ENCODE measurements around the gene GNG3.
"Not testable (repeated sequence)": the region's sequence is repeated elsewhere in the genome, so short reads cannot be mapped to it uniquely, and the experiment has no call there.

Gene GNG3

DNA sequence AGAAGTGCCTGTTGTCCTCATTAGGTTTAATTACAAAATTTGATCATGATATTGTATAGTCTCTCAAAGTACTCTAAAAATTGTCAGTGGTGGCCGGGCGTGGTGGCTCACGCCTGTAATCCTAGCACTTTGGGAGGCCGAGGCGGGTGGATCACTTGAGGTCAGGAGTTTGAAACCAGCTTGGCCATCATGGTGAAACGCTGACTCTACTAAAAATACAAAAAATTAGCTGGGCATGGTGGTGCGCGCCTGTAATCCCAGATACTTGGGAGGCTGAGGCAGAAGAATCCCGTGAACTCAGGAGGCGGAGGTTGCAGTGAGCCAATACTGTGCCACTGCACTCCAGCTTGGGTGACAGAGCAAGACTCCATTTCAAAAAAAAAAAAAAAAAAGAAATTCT lies 32.1 kb upstream of the GNG3 start:
- H3K27ac ChIP-seq (ENCODE audit: low read depth, low read length); H3K27me3 ChIP-seq (ENCODE audit: control insufficient read depth in 1 of 2, insufficient read depth in 2 of 2, low read length in 2 of 2); H3K9me3 ChIP-seq (ENCODE audit: low read length); H3K4me3 ChIP-seq (ENCODE audit: low read depth in 1 of 2, low read length in 2 of 2); H3K9ac ChIP-seq (ENCODE audit: low read length): not testable (repeated sequence)
- Histone ChIP-seq H3K4me1 (ENCODE audit: insufficient read depth, low read length) (peaks cover 22% of the 10 kb centered on the region), H3K36me3 (ENCODE audit: insufficient read depth, low read length) (peaks cover 17% of the 10 kb centered on the region)

DNA sequence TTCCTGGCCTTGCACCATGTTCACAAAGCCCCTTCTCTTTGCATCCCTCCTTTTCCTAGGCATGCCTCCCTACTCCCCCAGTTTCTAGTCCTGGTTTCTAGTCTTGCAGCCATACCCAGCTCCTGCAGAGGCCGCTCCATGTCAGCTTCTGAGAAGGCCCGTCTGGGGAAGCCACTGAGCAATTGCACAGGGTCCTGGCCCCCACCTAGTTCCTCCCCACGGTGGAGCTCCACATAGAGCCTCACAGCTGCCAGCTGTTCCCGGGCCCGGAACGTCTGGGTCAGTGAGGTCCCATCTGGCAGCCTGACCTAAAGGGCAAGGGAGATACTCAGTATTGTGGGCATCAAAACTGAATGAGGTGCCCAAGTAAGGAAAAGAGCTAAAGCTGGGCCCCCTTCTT lies 30.8 kb upstream of the GNG3 start:
- Histone ChIP-seq H3K4me1 (ENCODE audit: insufficient read depth, low read length) (peaks cover 22% of the 10 kb centered on the region), H3K4me3 (ENCODE audit: low read depth in 1 of 2, low read length in 2 of 2) (no peak overlapping the region), H3K9ac (ENCODE audit: low read length) (no peak overlapping the region), H3K9me3 (ENCODE audit: low read length) (no peaks in the 10 kb centered on the region), H3K36me3 (ENCODE audit: insufficient read depth, low read length) (peaks cover 17% of the 10 kb centered on the region), H3K27ac (ENCODE audit: low read depth, low read length) (no peak overlapping the region), H3K27me3 (ENCODE audit: control insufficient read depth in 1 of 2, insufficient read depth in 2 of 2, low read length in 2 of 2) (no peaks in the 10 kb centered on the region)

DNA sequence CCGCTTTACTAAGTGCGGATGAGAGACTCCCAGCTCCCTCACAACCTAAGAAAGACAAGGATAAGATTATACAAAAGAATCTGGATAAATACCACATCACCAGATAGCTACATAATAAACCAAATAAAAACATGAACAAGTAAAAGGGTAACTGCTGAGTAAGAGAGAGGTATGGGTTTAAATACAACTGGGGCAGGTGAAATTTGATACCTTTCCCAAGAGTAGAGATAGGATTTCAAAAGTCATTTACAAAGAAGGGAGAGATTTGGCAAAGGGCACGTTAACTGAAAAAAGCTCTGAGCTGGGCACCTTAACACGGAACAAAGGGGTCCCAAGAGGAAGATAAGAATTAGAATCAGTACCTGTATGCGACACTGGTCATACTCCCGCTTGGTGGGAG lies 30.3 kb upstream of the GNG3 start:
- no peak overlapping the region for H3K4me3 ChIP-seq (ENCODE audit: low read depth in 1 of 2, low read length in 2 of 2)

DNA sequence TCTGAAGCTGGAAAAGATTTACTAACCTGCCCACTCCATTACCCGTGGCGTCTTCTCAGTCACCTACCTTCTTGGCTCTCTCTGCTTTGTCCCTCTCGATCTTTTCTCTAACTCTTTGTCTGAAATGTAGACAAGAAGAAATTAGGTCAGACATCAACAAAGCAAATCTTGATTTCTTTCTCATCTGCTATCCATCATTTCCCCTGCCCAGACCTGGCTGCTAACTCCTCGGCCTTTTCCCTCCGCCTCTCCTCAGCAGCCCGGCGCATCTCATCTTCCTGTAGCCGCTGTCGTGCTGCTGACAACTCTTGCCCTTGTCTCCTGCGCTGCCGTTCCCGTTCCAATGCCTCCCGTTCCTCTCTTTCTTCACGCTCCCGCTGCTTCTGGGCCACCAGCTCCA lies 29.8 kb upstream of the GNG3 start:
- Histone ChIP-seq H3K4me3 (ENCODE audit: low read depth in 1 of 2, low read length in 2 of 2) (peak overlapping the region in 1 of 2 donors; percentile 88), H3K9ac (ENCODE audit: low read length) (peak overlapping the region; percentile 84)

More for the DNA sequence above, 30.3 kb upstream of the GNG3 start:
- Histone ChIP-seq H3K27me3 (ENCODE audit: control insufficient read depth in 1 of 2, insufficient read depth in 2 of 2, low read length in 2 of 2) (no peaks in the 10 kb centered on the region), H3K9ac (ENCODE audit: low read length) (no peak overlapping the region), H3K9me3 (ENCODE audit: low read length) (no peaks in the 10 kb centered on the region), H3K27ac (ENCODE audit: low read depth, low read length) (no peak overlapping the region), H3K36me3 (ENCODE audit: insufficient read depth, low read length) (peaks cover 17% of the 10 kb centered on the region), H3K4me1 (ENCODE audit: insufficient read depth, low read length) (peaks cover 22% of the 10 kb centered on the region)

DNA sequence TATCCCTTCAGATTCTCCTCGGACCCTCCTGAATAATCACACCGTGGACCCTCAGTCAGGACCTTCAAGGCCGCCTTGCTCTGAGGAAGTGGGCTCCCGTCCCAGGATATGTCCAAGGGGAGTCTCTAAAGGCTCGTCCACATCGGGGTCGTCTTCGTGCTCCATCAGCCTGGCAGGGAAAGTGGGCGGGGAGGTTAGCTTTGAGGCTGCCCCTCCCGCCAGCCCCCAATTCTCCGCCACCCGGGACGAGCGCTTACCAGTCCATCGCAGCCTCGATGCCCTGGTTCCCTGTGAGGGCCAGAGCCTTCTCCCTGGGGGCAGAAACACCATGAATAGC lies 29.1 kb upstream of the GNG3 start:
- Histone ChIP-seq H3K27me3 (ENCODE audit: control insufficient read depth in 1 of 2, insufficient read depth in 2 of 2, low read length in 2 of 2) (no peaks in the 10 kb centered on the region), H3K27ac (ENCODE audit: low read depth, low read length) (peak overlapping the region; percentile 89), H3K36me3 (ENCODE audit: insufficient read depth, low read length) (peaks cover 17% of the 10 kb centered on the region), H3K9me3 (ENCODE audit: low read length) (no peaks in the 10 kb centered on the region), H3K4me3 (ENCODE audit: low read depth in 1 of 2, low read length in 2 of 2) (peak overlapping the region; percentile 67 to 88), H3K9ac (ENCODE audit: low read length) (peak overlapping the region; percentile 84), H3K4me1 (ENCODE audit: insufficient read depth, low read length) (peaks cover 12% of the 10 kb centered on the region)

More for the DNA sequence above, 29.8 kb upstream of the GNG3 start:
- H3K27ac ChIP-seq (ENCODE audit: low read depth, low read length): no peak overlapping the region
- H3K36me3 ChIP-seq (ENCODE audit: insufficient read depth, low read length): peaks cover 17% of the 10 kb centered on the region
- H3K9me3 ChIP-seq (ENCODE audit: low read length): no peaks in the 10 kb centered on the region
- no peaks in the 10 kb centered on the region for H3K27me3 ChIP-seq (ENCODE audit: control insufficient read depth in 1 of 2, insufficient read depth in 2 of 2, low read length in 2 of 2)
- peaks cover 19% of the 10 kb centered on the region for H3K4me1 ChIP-seq (ENCODE audit: insufficient read depth, low read length)

DNA sequence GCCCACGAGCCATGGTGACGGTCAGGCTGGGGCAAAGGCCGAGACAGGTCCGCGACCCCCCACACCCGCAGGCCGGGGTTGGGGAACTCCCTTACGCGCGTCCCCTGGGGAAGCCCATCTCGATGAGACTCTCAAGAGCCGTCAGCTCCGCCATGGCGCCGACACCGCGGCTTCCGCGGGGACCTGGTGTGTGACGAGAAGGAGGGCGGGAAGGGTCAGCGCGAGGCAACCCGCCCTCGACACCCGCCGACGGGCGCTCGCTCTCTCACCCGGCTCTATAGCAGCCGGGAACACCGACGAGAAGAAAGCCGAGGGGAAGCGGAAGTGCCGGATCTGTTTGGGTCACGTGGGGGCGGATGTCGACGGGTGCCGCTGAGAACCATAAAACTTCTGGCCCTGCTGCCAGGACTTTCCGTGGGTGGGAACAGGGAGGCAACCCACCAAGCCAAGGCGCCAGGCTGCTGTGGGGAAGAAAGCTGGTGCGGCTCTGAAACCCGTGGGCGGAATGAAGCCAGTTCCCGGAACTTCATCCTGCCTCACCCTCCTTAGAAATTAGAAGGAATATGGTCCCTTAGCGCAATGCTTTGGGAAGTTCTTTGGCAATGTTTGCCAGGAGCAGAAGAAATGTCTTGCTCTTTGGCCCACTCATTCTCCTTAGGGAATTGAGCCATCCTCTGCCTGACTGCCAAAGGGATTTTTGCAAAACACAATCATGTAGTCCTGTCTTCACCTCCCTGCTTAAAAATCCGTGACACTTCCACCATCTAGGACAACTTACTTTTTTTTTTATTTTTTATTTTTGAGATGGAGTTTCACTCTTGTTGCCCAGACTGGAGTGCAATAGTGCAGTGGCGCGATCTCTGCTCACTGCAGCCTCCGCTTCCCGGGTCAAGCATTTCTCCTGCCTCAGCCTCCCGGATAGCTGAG lies 28.4 kb upstream of the GNG3 start, which contains the start of gene UBXN1:
TSS of gene UBXN1 (minus strand) at position 304 of the 927 bp plus-strand sequence. CDS start at position 154, 150 bp downstream.
- Histone ChIP-seq H3K4me1 (ENCODE audit: insufficient read depth, low read length) (peaks cover 10% of the 10 kb centered on the region), H3K9ac (ENCODE audit: low read length) (peak within 1 kb of the TSS; percentile 84), H3K9me3 (ENCODE audit: low read length) (no peaks in the 10 kb centered on the region), H3K27me3 (ENCODE audit: control insufficient read depth in 1 of 2, insufficient read depth in 2 of 2, low read length in 2 of 2) (no peaks in the 10 kb centered on the region), H3K36me3 (ENCODE audit: insufficient read depth, low read length) (peaks cover 17% of the 10 kb centered on the region), H3K27ac (ENCODE audit: low read depth, low read length) (peak within 1 kb of the TSS; percentile 89), H3K4me3 (ENCODE audit: low read depth in 1 of 2, low read length in 2 of 2) (peak within 1 kb of the TSS; percentile 67 to 88)

DNA sequence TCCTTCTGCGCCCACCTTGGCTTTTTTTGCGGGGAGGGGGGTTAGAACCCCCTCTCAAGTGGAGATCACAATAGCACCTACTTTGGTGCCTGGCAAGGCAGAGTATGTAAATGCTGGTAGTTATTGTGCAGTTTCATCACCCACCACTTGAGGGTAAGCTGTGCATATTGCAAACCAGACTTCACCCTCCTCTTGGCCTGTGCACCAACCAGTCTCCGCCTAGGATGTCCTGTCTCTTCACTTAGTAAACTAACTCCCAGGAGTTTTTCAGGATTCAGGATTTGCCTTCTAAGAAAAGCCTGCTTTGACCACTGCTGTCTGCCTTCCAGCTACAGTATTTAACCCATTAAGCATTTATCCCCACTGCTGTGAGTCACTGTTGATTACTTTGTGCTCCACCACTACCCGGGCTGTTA lies 26.6 kb upstream of the GNG3 start:
- H3K36me3 ChIP-seq (ENCODE audit: insufficient read depth, low read length): peaks cover 17% of the 10 kb centered on the region
- H3K9ac ChIP-seq (ENCODE audit: low read length): no peak overlapping the region
- no peak overlapping the region for H3K4me3 ChIP-seq (ENCODE audit: low read depth in 1 of 2, low read length in 2 of 2)
- H3K9me3 ChIP-seq (ENCODE audit: low read length): no peaks in the 10 kb centered on the region
- H3K27me3 ChIP-seq (ENCODE audit: control insufficient read depth in 1 of 2, insufficient read depth in 2 of 2, low read length in 2 of 2): no peaks in the 10 kb centered on the region
- H3K4me1 ChIP-seq (ENCODE audit: insufficient read depth, low read length): peaks cover 10% of the 10 kb centered on the region
- H3K27ac ChIP-seq (ENCODE audit: low read depth, low read length): no peak overlapping the region

DNA sequence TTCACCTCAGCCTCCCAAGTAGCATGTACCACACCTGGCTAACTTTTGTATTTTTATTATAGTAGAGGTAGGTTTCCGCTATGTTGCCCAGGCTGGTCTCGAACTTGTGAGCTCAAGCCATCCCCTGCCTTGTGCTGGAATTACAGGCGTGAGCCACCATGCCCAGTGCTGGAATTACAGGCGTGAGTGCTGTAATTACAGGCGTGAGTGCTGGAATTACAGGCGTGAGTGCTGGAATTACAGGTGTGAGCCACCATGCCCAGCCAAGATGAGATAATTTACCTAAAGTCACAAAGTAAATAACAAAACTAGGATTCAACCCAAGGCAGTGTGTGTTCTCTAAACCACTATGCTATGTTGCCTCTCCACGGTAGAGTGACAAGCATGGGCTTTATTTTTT lies 25.0 kb upstream of the GNG3 start:
- H3K9me3 ChIP-seq (ENCODE audit: low read length): no peaks in the 10 kb centered on the region
- H3K27me3 ChIP-seq (ENCODE audit: control insufficient read depth in 1 of 2, insufficient read depth in 2 of 2, low read length in 2 of 2): peaks cover 0 to under 1% of the 10 kb centered on the region in 2 donors

DNA sequence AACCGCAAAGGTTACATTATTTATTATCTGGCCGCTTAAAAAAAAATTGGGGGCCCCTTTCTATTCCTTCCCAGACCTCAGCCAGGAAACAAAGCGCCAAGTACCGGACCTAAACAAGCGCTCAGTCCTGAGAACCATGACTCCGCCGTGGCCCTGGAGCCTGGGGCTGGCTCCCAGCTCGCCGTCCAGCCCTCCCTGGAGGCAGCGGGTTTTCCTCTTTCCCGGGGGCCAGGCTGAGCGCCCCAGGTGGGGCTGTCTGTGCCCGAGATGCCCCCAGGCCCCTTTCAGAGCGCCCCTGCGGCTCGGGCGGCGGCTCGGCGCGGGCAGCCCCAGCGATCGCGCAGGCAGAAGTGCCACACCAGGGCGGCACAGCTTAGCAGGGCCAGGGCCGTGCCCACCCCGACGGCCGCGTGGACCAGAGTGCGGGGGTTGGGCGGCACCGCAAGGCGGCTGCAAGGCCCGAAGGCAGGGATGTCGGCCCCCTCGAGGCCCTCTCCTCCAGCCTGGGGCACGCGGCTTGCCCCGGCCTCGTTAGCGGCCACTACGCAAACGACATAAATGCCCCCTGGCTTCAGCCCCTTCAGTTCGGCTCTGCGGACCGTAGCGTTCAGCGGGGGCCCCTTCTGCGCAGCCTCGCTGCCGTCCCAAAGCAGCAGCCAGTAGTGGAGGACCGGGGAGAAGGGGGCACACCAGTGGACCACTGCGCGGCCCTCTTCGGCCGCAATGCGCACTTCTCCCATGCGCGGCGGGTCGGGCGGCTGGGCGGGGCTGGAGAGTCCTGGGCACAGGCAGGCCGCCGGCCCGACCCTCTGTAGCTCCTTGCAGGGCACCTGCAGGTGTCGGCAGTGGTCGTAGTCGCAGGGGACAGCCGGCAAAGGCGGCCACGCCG lies 19.7 kb upstream of the GNG3 start:
- H3K27ac ChIP-seq (ENCODE audit: low read depth, low read length): peak overlapping the region; percentile 60
- peaks cover 11% of the 10 kb centered on the region for H3K4me1 ChIP-seq (ENCODE audit: insufficient read depth, low read length)
- H3K9ac ChIP-seq (ENCODE audit: low read length): no peak overlapping the region
- H3K27me3 ChIP-seq (ENCODE audit: control insufficient read depth in 1 of 2, insufficient read depth in 2 of 2, low read length in 2 of 2): peaks cover 0 to 9% of the 10 kb centered on the region in 2 donors
- peak overlapping the region; percentile 5 to 44 for H3K4me3 ChIP-seq (ENCODE audit: low read depth in 1 of 2, low read length in 2 of 2)
- peaks cover 14% of the 10 kb centered on the region for H3K36me3 ChIP-seq (ENCODE audit: insufficient read depth, low read length)
- no peaks in the 10 kb centered on the region for H3K9me3 ChIP-seq (ENCODE audit: low read length)

More for the DNA sequence above, 25.0 kb upstream of the GNG3 start:
- no peak overlapping the region for H3K27ac ChIP-seq (ENCODE audit: low read depth, low read length)
- no peak overlapping the region for H3K9ac ChIP-seq (ENCODE audit: low read length)
- H3K36me3 ChIP-seq (ENCODE audit: insufficient read depth, low read length): peaks cover 4% of the 10 kb centered on the region
- peaks cover 9% of the 10 kb centered on the region for H3K4me1 ChIP-seq (ENCODE audit: insufficient read depth, low read length)
- no peak overlapping the region for H3K4me3 ChIP-seq (ENCODE audit: low read depth in 1 of 2, low read length in 2 of 2)

DNA sequence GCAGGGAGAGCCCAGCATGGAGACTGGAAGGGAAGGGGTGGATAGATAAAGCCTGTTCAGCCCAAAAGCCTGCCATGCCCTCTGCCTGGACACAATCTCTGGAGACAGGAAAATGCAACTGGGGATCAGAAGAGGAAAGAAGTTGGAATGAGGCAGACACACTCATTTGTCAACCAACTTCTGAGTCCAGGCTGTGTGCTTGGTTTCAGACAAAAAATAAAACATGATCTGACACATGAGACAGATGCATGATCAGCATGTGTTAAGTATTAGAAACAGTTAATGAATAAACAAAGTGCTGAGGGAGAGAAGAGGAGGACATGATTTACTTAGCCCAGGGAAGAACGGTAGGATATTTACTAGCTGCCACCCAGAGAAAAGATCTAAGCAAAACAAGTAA lies 19.0 kb upstream of the GNG3 start:
- Histone ChIP-seq H3K36me3 (ENCODE audit: insufficient read depth, low read length) (peaks cover 18% of the 10 kb centered on the region), H3K9me3 (ENCODE audit: low read length) (no peaks in the 10 kb centered on the region), H3K9ac (ENCODE audit: low read length) (no peak overlapping the region), H3K4me3 (ENCODE audit: low read depth in 1 of 2, low read length in 2 of 2) (peak overlapping the region; percentile 5 to 44), H3K27me3 (ENCODE audit: control insufficient read depth in 1 of 2, insufficient read depth in 2 of 2, low read length in 2 of 2) (peaks cover 0 to 9% of the 10 kb centered on the region in 2 donors), H3K4me1 (ENCODE audit: insufficient read depth, low read length) (peaks cover 11% of the 10 kb centered on the region), H3K27ac (ENCODE audit: low read depth, low read length) (peak overlapping the region; percentile 60)

All from muscle layer of colon (tissue), 2 donors.